Gastroesophageal sphincter (tissue), 4 donors: Measurements from ENCODE around the gene DCBLD1. TPM values are rescaled to one million over a fixed set of nuclear protein-coding genes. Genes with fewer than 3 reads are reported as not detected.
A peak's percentile ranks its signal among the peaks of the same experiment; 100 is the strongest.

Experiments
- ATAC-seq: fragments of 150-250 bp; one replicate; pipeline ENCODE4 v1.9.1; 2016; ENCODE audit warnings: mild to moderate bottlenecking, moderate library complexity
- H3K27ac ChIP-seq, 4 donors: fragments of 200-600 bp; sonication (generic) in 3 of 4; 1 replicate in 3 of 4; 2 replicates in 1 of 4; pipeline ENCODE4 v1.5.1; 2016 to 2019
- H3K27me3 ChIP-seq: fragments of 200-600 bp; sonication (generic); one replicate; pipeline ENCODE4 v1.5.1; 2019
- H3K36me3 ChIP-seq, 2 donors: fragments of 200-600 bp; sonication (generic); one replicate each; pipeline ENCODE4 v1.5.1; 2019; ENCODE audit warnings: control low read depth in 1 of 2
- H3K4me1 ChIP-seq, 3 donors: fragments of 200-600 bp; sonication (generic); 1 replicate in 2 of 3; 2 replicates in 1 of 3; pipeline ENCODE4 v1.5.1; 2016 to 2019; ENCODE audit warnings: control low read depth in 2 of 3
- H3K4me3 ChIP-seq, 2 donors: fragments of 200-600 bp; sonication (generic); one replicate each; pipeline ENCODE4 v1.5.1; 2019; ENCODE audit warnings: mild to moderate bottlenecking in 1 of 2, moderate library complexity in 1 of 2
- H3K9me3 ChIP-seq, 3 donors: fragments of 200-600 bp; sonication (generic); one replicate each; pipeline ENCODE4 v1.5.1; 2017 to 2019; ENCODE audit warnings: control low read depth in 2 of 3
- EP300 ChIP-seq: sonication (generic); formaldehyde crosslinking; IDR thresholded peaks from one replicate; pipeline ENCODE4 v1.6.1; 2017; ENCODE audit warnings: antibody characterized with exemption, mild to moderate bottlenecking
- POLR2A ChIP-seq, 2 donors: fragments of 450-650 bp; IDR thresholded peaks; one replicate each; pipeline ENCODE4 v1.6.1; 2017; ENCODE audit warnings: antibody characterized with exemption in 2 of 2, mild to moderate bottlenecking in 2 of 2, moderate library complexity in 1 of 2
- POLR2AphosphoS5 ChIP-seq: sonication (generic); formaldehyde crosslinking; IDR thresholded peaks from one replicate; pipeline ENCODE4 v1.6.1; 2017; ENCODE audit warnings: antibody characterized with exemption
- WGBS, 2 donors: methylation state at CpG; one replicate each; pipeline ENCODE4 v1.1.5; 2018; ENCODE audit warnings: low coverage in 1 of 2; 5-methylcytosine and 5-hydroxymethylcytosine counted together
- total RNA-seq, 4 donors: library from RNA; depleted of rRNA; stranded (reverse); fragments of >200 nt; gene quantifications; one replicate each; pipeline ENCODE4 v1.1.0, GENCODE V29; 2016
- TF ChIP-seq, protein P1 (sequence below), 4 experiments: fragments of 200-600 bp in 2 of 4; fragments of 450-650 bp in 2 of 4; sonication (generic) in 1 of 4; IDR thresholded peaks; one replicate each; pipeline ENCODE4 v1.5.1; 2017 to 2019; ENCODE audit warnings: antibody characterized with exemption in 4 of 4, mild to moderate bottlenecking in 2 of 4, moderate library complexity in 2 of 4

The DCBLD1 gene
- total RNA-seq, 4 donors from 2014 or later = 5.0 to 10.9 (median 8.3) TPM

DNA sequence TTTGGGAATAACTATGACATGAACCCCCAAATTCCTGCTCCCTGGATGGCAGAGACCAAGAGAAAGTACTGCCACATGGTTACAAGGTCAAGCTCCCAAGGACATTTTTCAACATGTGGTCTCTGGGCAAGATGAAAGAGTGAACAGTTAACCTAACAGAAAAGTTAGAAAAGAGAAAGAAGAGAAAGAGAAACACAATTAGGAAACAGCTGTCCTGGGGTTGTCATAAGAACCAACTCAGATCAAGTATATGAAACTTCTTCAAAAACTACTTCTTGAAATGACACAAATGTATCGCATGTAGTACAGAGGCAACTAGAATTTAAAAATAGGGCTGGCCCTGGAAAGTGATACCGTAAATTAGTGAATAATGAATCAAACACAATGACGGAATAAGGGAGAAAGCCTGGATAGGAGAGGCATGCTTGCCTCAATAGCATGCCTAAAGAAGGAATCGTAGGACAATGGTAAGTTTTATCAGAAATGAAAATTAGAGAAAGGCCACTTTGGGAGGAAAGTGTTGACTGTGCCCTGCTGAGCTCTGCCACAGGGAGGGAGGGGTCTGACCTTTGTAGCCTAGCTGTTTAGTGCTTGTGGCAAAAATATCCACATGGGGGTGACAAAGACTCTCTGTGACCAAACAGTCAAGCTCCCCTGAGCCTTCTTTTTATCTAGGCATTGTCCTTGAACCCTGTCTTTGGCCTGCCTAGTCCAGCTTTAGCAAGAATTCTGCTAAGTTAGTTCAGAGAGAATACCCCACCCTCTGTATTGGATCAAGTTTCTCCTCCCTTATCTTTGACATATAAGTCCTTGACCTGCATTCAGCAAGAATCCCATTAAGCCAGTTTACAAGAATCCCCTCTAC lies 4.3 kb upstream of the DCBLD1 start:
- no peak overlapping the region for H3K27ac ChIP-seq
- H3K9me3 ChIP-seq = no peaks in the 10 kb centered on the region
- no peaks in the 10 kb centered on the region for H3K27me3 ChIP-seq
- TF ChIP-seq EP300 (no peak), POLR2A (IDR thresholded peaks at IDR 0.05) (no peak), POLR2AphosphoS5 (no peak)
- TF ChIP-seq, protein P1, sequence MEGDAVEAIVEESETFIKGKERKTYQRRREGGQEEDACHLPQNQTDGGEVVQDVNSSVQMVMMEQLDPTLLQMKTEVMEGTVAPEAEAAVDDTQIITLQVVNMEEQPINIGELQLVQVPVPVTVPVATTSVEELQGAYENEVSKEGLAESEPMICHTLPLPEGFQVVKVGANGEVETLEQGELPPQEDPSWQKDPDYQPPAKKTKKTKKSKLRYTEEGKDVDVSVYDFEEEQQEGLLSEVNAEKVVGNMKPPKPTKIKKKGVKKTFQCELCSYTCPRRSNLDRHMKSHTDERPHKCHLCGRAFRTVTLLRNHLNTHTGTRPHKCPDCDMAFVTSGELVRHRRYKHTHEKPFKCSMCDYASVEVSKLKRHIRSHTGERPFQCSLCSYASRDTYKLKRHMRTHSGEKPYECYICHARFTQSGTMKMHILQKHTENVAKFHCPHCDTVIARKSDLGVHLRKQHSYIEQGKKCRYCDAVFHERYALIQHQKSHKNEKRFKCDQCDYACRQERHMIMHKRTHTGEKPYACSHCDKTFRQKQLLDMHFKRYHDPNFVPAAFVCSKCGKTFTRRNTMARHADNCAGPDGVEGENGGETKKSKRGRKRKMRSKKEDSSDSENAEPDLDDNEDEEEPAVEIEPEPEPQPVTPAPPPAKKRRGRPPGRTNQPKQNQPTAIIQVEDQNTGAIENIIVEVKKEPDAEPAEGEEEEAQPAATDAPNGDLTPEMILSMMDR (IDR thresholded peaks at IDR 0.05) = peak in 1 of 4 experiments; percentile 33
- no peaks in the 10 kb centered on the region for H3K36me3 ChIP-seq
- no peak for ATAC-seq
- no peak overlapping the region for H3K4me3 ChIP-seq
- peaks cover 0 to 13% (median 0%) of the 10 kb centered on the region in 3 donors for H3K4me1 ChIP-seq
- 55 to 86% methylated on average over 3 to 4 of the region's 4 CpGs for WGBS, 2 donors

DNA sequence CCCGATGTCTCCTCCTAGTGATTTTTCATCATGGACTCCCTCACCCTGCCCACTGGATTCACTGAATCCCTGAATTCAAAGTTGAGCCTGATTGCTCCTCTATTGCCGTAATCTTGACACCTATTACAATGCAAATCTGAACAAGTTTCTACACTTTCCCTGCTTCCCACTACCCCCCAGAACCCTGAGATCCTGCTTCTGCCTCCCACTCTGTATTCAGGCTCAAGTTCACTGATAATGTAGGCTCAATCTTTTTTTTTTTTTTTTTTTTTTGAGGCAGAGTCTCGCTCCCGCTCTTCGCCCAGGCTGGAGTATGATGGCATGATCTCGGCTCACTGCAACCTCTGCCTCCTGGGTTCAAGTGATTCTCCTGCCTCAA lies 3.6 kb upstream of the DCBLD1 start:
- H3K4me1 ChIP-seq = peaks cover 0 to 18% (median 0%) of the 10 kb centered on the region in 3 donors
- TF ChIP-seq POLR2A (IDR thresholded peaks at IDR 0.05) (no peak), POLR2AphosphoS5 (no peak), EP300 (no peak)
- TF ChIP-seq, protein P1 (IDR thresholded peaks at IDR 0.05) = no peak
- no peaks in the 10 kb centered on the region for H3K27me3 ChIP-seq
- no peaks in the 10 kb centered on the region for H3K9me3 ChIP-seq
- H3K4me3 ChIP-seq = no peak overlapping the region
- 86 to 93% methylated on average over 2 to 5 of the region's 6 CpGs for WGBS, 2 donors
- H3K36me3 ChIP-seq = no peaks in the 10 kb centered on the region
- ATAC-seq = no peak
- H3K27ac ChIP-seq = no peak overlapping the region

DNA sequence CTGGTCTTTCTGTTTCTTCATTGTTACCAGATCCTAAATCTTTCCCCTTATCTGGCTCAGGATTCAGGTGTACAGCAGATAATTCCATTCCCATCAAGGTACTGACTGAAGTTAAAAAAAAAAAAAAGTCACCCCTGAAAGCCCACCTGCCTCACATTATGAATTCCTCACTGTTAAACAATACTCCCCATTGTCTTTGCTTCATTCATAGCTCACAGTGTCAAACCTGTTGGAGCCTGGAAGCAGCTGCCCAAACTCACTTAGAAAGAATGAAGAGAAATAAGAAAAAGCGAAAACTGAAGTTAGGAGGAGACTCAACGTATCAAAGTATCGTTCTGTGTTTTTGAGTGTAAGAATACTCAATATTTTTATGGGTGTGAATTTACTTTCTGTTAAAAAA lies 1.8 kb upstream of the DCBLD1 start:
- TF ChIP-seq POLR2A (IDR thresholded peaks at IDR 0.05) = no peak
- TF ChIP-seq, protein P1 (IDR thresholded peaks at IDR 0.05) = no peak
- H3K4me3 ChIP-seq = no peak overlapping the region
- peak overlapping the region in 1 of 4 donors; percentile 87 for H3K27ac ChIP-seq
- peaks cover 0 to 25% (median 4%) of the 10 kb centered on the region in 3 donors for H3K4me1 ChIP-seq
- H3K36me3 ChIP-seq = no peaks in the 10 kb centered on the region
- 71 to 97% methylated on average over 3 of the region's 3 CpGs for WGBS, 2 donors
- no peaks in the 10 kb centered on the region for H3K9me3 ChIP-seq
- no peaks in the 10 kb centered on the region for H3K27me3 ChIP-seq
- no peak for ATAC-seq

DNA sequence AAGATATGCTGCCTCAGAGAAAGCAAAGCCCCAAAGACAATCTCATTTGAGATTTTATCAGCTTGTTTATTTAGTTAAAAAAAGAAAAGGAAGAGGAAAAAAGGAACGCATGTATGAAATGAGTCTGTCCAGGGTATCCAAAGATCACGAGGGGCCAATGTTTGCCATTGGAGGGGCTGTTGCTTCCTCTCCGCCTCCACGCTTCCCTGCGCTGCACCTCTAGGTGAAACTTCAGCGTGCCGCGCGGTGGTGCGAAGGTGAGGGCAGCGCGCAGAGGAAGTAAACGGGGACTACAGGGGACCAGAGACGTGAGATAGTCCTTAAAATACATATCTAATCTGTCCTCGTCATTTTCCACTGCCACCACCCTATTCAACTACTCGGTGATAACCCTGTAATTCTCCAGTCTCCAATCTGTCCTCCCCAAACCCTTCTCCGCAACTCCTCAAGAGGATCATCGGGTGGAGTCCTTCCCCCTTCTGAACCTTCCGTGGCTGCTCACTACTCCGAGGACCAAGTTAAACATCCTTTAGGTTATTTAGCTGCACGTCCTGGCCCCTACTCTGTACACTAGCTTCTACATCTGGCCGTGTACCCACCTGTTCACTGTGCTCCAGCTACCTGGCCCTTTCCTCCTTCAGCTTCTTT lies 1.1 kb upstream of the DCBLD1 start:
- Histone ChIP-seq H3K27me3 (no peaks in the 10 kb centered on the region), H3K36me3 (no peaks in the 10 kb centered on the region), H3K27ac (peak overlapping the region in 3 of 4 donors; percentile 87 to 91 (median 88)), H3K4me1 (peaks cover 0 to 25% (median 4%) of the 10 kb centered on the region in 3 donors), H3K9me3 (no peaks in the 10 kb centered on the region), H3K4me3 (peak overlapping the region in 1 of 2 donors; percentile 77)
- TF ChIP-seq POLR2A (IDR thresholded peaks at IDR 0.05) = no peak
- no peak for TF ChIP-seq POLR2AphosphoS5
- no peak for TF ChIP-seq EP300
- TF ChIP-seq, protein P1 (IDR thresholded peaks at IDR 0.05) = no peak
- ATAC-seq = no peak
- WGBS, 2 donors = 42 to 52% methylated on average over 15 to 18 of the region's 22 CpGs

DNA sequence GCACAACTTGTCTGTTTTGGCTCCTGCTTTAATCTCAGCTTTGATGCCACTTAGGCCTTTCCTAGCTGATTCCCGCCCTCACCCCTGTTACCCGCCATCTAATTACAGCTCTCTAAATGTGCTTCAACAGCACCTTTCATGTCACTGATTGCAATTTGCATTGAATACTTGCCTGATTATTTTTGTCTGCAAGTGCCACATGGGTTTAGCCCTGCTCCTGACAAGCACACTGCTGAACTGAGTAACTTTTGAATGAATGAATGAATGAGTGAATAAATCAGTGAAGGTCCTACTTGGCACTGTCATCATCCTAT lies 591 bp upstream of the DCBLD1 start:
- 60 to 83% methylated on average over 2 of the region's 2 CpGs for WGBS, 2 donors
- ATAC-seq = no peak
- peak overlapping the region; percentile 22 to 91 (median 88) for H3K27ac ChIP-seq
- peaks cover 0 to 25% (median 4%) of the 10 kb centered on the region in 3 donors for H3K4me1 ChIP-seq
- H3K27me3 ChIP-seq = no peaks in the 10 kb centered on the region
- no peaks in the 10 kb centered on the region for H3K36me3 ChIP-seq
- no peaks in the 10 kb centered on the region for H3K9me3 ChIP-seq
- TF ChIP-seq, protein P1 (IDR thresholded peaks at IDR 0.05) = no peak
- no peak for TF ChIP-seq POLR2AphosphoS5
- TF ChIP-seq POLR2A (IDR thresholded peaks at IDR 0.05) = no peak
- TF ChIP-seq EP300 = no peak
- H3K4me3 ChIP-seq = peak overlapping the region; percentile 77 to 85
